Lower leg skin (tissue), 4 donors: Measurements from ENCODE around the gene KCNQ1OT1. TPM values are rescaled to one million over a fixed set of nuclear protein-coding genes. Genes with fewer than 3 reads are reported as not detected.

Experiments used
- DNase-seq, 2 donors: peaks; one replicate each; pipeline ENCODE4 v3.0.0-alpha.2; 2019; ENCODE audit warnings: low spot score in 2 of 2
- H3K4me3 ChIP-seq: fragments of 200-600 bp; sonication (generic); 2 replicates; pipeline ENCODE4 v1.5.1; 2017; ENCODE audit warnings: mild to moderate bottlenecking, low read depth; ENCODE audit not compliant: poor library complexity, severe bottlenecking
- POLR2A ChIP-seq, 2 donors: fragments of 450-650 bp; IDR thresholded peaks; one replicate each; pipeline ENCODE4 v1.6.1; 2016 to 2017; ENCODE audit warnings: antibody characterized with exemption in 2 of 2, mild to moderate bottlenecking in 1 of 2, moderate library complexity in 1 of 2
- WGBS, 2 donors: methylation state at CpG; one replicate each; pipeline ENCODE4 v1.1.5; 2018; 5-methylcytosine and 5-hydroxymethylcytosine counted together
- intact Hi-C: fragments of 100-400 bp; cut with DNase I; formaldehyde crosslinking; loops from one replicate; pipeline ENCODE4 v1.15.0; 2023; ENCODE audit warnings: low total_unique reads
- total RNA-seq, 4 donors: library from RNA; depleted of rRNA; stranded (reverse); fragments of >200 nt; gene quantifications; one replicate each; pipeline ENCODE4 v1.1.0, GENCODE V29; 2016
- TF ChIP-seq, protein P1 (sequence below), 3 donors: fragments of 450-650 bp; IDR thresholded peaks; one replicate each; pipeline ENCODE4 v1.5.1; 2016; ENCODE audit warnings: antibody characterized with exemption in 3 of 3, mild to moderate bottlenecking in 3 of 3, moderate library complexity in 2 of 3

KCNQ1OT1 gene
- total RNA-seq, 4 donors from 2014 or later = 0.63 to 1.8 (median 0.91) TPM

DNA sequence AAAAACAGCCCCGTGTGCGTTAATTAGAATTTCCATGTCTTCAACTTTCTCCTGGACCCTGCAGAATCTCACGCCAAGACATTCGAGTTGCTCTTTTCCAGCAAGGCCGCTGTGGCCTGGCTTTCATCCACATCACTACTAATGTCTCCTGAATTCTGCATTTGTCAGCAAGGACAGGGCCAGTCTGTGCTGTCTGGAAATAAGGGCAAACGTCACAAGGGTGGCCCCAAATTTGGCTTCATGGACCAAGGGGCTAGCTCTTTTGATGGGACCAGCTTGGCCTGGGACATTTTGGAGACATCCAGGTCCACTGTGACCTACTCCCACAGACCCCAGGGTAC, 33.4 kb downstream of the KCNQ1OT1 start:
- intact Hi-C loops = no loop called here
- 72 to 88% methylated on average over 6 of the region's 6 CpGs for WGBS, 2 donors
- no peak for TF ChIP-seq POLR2A (IDR thresholded peaks at IDR 0.05)
- TF ChIP-seq, protein P1, sequence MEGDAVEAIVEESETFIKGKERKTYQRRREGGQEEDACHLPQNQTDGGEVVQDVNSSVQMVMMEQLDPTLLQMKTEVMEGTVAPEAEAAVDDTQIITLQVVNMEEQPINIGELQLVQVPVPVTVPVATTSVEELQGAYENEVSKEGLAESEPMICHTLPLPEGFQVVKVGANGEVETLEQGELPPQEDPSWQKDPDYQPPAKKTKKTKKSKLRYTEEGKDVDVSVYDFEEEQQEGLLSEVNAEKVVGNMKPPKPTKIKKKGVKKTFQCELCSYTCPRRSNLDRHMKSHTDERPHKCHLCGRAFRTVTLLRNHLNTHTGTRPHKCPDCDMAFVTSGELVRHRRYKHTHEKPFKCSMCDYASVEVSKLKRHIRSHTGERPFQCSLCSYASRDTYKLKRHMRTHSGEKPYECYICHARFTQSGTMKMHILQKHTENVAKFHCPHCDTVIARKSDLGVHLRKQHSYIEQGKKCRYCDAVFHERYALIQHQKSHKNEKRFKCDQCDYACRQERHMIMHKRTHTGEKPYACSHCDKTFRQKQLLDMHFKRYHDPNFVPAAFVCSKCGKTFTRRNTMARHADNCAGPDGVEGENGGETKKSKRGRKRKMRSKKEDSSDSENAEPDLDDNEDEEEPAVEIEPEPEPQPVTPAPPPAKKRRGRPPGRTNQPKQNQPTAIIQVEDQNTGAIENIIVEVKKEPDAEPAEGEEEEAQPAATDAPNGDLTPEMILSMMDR (IDR thresholded peaks at IDR 0.05) = no peak
- H3K4me3 ChIP-seq = no peak overlapping the region
- peak in 1 of 2 donors; percentile 10 for DNase-seq

DNA sequence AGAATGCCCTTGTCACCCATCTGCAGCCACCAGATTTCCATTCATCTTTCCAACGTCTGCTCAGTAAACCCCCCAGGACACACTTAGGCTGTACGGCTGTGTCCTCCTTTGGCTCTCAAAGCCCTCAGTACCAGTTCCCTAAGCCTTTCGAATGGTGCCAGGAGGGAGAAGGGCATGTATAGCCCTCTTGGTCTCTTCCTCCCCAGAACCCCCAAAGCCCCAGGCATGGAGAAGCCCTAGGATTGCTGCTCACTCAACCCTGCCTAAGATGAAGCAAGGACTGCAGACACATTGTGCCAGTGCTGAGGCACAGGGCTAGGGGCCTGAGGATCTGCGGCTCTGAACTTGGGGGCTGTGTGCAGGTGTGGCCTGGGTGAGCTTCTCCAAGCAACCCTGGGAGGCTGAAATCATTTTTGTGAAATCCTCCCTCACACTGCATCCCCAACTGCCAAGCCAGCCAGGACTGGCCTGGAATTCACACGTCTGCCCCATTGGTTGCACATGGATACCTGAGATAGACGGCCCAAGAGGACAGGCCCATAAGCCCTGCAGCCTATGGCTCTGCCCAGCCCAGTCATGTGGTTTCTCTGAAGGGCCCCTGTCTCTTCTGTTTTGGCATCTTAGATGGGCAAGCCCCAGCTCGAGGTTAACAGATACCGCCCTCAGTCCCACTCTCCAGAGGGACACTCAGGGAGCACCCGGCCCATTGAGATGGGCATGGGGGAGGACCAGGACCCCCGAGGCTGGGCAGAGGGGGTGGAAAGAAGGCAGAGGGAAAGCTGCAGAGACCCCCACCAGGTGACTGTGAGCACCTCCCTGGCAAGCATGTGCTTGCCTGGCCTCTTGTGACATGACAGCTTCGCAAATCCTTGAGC, 34.0 kb downstream of the KCNQ1OT1 start:
- TF ChIP-seq, protein P1 (IDR thresholded peaks at IDR 0.05) = no peak
- no peak for TF ChIP-seq POLR2A (IDR thresholded peaks at IDR 0.05)
- intact Hi-C loops = no loop called here
- 85 to 87% methylated on average over 11 of the region's 11 CpGs for WGBS, 2 donors
- H3K4me3 ChIP-seq = no peak overlapping the region
- DNase-seq = peak; percentile 4 to 62

DNA sequence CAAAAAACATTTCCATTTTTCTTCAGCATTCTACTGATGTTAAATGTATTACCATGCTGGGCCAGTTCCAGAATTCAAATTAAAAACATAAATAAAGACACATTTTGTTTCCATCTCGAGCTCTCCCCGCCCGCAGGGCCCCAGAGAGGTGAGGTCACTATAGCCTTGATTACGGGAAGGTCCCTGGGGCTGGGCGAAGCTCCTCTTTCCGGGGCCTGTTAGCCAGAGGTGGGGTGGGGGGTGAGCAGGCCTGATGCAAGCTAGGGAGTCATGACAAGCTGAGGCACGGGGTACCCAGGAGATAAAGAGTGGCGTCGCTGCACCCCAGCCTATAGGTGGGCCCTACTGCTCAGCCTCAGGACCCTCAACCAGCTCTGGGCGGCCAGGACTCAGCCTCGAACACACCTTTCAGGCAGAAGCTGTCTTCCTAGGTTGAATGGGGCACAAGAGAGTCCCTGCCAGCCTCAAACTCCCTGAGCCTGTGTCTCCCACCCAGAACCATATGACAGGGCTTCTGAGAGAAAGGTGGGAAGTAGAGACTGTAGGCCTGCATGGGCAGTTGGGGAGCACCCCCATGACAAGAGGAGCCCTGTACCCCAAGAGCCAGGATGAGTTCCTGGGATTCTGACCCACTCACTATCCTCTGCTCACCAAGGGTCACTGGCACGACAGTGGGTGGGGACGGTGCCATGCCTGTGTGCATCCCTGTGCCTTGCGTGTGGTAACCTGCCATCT, 34.8 kb downstream of the KCNQ1OT1 start:
- peak in 1 of 2 donors; percentile 82 for DNase-seq
- intact Hi-C loops = no loop called here
- H3K4me3 ChIP-seq = no peak overlapping the region
- WGBS, 2 donors = 83 to 86% methylated on average over 12 to 14 of the region's 14 CpGs
- TF ChIP-seq POLR2A (IDR thresholded peaks at IDR 0.05) = no peak
- TF ChIP-seq, protein P1 (IDR thresholded peaks at IDR 0.05) = no peak

DNA sequence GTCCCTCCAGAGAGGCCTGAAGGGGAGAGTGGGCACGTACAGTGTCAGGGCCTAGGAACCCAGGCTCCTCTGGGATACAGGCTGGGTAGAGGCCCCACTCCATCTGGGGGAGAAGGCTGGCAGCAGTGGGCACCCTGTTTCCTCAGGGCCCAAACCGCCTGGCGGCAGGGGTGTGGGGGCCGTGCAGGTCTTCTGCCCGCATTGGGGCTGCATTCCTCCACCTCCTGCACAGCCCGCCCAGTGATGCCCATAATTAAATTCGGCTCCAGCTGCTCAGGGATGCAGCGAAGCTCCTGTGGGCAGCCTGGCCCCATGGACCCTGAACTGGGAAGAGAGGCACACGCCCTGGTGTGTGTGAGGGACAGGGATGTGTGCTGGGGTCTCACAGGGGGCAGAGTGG, 35.4 kb downstream of the KCNQ1OT1 start:
- WGBS, 2 donors = 88 to 94% methylated on average over 9 of the region's 9 CpGs
- intact Hi-C loops = no loop called here
- peak; percentile 2 to 75 for DNase-seq

DNA sequence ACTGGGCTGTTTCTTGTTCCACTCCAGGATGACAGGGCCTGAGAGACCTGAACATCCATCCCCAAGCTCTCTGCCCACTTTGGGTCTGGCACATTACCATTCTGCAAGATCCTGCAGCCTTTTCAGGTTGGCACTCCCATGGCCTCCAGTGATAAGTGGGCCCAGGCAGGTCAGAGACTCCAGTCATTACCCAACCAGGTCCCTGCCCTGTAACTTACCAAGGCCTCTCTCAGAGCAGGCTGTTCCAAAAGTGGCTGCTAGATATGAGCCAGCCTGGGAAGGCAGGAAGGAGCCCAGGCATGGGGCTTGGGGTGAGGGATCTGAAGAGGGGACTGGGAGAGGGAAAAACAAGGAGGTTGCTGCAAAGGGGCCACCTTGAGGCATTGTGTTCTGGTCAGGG, 35.9 kb downstream of the KCNQ1OT1 start:
- DNase-seq = peak in 1 of 2 donors; percentile 5
- intact Hi-C loops = no loop called here
- TF ChIP-seq POLR2A (IDR thresholded peaks at IDR 0.05) = no peak
- TF ChIP-seq, protein P1 (IDR thresholded peaks at IDR 0.05) = no peak
- H3K4me3 ChIP-seq = no peak overlapping the region

More for the DNA sequence above, 35.4 kb downstream of the KCNQ1OT1 start:
- H3K4me3 ChIP-seq = no peak overlapping the region
- TF ChIP-seq, protein P1 (IDR thresholded peaks at IDR 0.05) = no peak
- no peak for TF ChIP-seq POLR2A (IDR thresholded peaks at IDR 0.05)
